Bronchial epithelial cell (primary cell): ENCODE measurements around the gene ASB16. TPM values are rescaled to one million over a fixed set of nuclear protein-coding genes. Genes with fewer than 3 reads are reported as not detected.

Experiments
- DNase-seq: peaks from one replicate; pipeline ENCODE4 v3.0.0-alpha.2; 2010; ENCODE audit warnings: low read depth
- FAIRE-seq: peaks from 2 replicates; lab custom pipeline; 2011; peaks lifted over from hg19 to GRCh38; lab: Jason Lieb, UNC
- H3K27me3 ChIP-seq: 2 replicates; pipeline ENCODE4 v1.5.1; 2011; ENCODE audit warnings: low read length; ENCODE audit not compliant: control insufficient read depth, insufficient read depth
- H3K36me3 ChIP-seq: 2 replicates; pipeline ENCODE4 v1.5.1; 2011; ENCODE audit warnings: low read length; ENCODE audit not compliant: control insufficient read depth, insufficient read depth
- H3K4me3 ChIP-seq: 2 replicates; pipeline ENCODE4 v1.5.1; 2011; ENCODE audit warnings: mild to moderate bottlenecking, low read depth, low read length, control low read depth
- total RNA-seq: library from RNA; depleted of rRNA; stranded (reverse); fragments of >200 nt; gene quantifications from 2 replicates; pipeline ENCODE4 v1.2.1, GENCODE V29; 2014
- TF ChIP-seq, protein P1 (sequence below): IDR thresholded peaks from 2 replicates; pipeline ENCODE4 v1.5.1; 2011; ENCODE audit warnings: mild to moderate bottlenecking, moderate library complexity, low read length, control low read depth, inconsistent platforms; ENCODE audit not compliant: insufficient read depth, severe bottlenecking

ASB16 gene
- total RNA-seq, 1 donor from 2014 or later = not detected

DNA sequence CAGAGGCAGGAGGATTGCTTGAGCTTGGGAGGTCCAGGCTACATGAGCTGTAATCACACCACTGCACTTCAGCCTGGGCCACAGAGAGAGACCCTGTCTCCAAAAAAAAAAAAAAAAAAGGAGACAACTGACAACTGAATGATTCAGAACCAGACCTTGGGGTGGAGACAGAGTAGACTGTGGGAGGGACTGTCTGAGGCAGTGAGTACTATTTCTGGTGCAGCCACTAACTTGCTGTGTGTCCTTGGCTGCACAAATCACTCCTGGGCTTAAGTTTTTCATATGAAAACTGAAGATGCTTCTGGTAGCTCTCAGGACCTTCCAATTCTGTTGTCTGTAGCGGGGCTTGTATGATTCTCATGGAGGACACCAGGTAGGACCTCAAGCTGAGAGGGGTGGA lies 5.8 kb downstream of the ASB16 start:
- H3K36me3 ChIP-seq = peaks cover 2% of the 10 kb centered on the region
- no peak for FAIRE-seq
- TF ChIP-seq, protein P1, sequence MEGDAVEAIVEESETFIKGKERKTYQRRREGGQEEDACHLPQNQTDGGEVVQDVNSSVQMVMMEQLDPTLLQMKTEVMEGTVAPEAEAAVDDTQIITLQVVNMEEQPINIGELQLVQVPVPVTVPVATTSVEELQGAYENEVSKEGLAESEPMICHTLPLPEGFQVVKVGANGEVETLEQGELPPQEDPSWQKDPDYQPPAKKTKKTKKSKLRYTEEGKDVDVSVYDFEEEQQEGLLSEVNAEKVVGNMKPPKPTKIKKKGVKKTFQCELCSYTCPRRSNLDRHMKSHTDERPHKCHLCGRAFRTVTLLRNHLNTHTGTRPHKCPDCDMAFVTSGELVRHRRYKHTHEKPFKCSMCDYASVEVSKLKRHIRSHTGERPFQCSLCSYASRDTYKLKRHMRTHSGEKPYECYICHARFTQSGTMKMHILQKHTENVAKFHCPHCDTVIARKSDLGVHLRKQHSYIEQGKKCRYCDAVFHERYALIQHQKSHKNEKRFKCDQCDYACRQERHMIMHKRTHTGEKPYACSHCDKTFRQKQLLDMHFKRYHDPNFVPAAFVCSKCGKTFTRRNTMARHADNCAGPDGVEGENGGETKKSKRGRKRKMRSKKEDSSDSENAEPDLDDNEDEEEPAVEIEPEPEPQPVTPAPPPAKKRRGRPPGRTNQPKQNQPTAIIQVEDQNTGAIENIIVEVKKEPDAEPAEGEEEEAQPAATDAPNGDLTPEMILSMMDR = no peak
- no peak for DNase-seq
- H3K27me3 ChIP-seq = no peaks in the 10 kb centered on the region
- no peak overlapping the region for H3K4me3 ChIP-seq

DNA sequence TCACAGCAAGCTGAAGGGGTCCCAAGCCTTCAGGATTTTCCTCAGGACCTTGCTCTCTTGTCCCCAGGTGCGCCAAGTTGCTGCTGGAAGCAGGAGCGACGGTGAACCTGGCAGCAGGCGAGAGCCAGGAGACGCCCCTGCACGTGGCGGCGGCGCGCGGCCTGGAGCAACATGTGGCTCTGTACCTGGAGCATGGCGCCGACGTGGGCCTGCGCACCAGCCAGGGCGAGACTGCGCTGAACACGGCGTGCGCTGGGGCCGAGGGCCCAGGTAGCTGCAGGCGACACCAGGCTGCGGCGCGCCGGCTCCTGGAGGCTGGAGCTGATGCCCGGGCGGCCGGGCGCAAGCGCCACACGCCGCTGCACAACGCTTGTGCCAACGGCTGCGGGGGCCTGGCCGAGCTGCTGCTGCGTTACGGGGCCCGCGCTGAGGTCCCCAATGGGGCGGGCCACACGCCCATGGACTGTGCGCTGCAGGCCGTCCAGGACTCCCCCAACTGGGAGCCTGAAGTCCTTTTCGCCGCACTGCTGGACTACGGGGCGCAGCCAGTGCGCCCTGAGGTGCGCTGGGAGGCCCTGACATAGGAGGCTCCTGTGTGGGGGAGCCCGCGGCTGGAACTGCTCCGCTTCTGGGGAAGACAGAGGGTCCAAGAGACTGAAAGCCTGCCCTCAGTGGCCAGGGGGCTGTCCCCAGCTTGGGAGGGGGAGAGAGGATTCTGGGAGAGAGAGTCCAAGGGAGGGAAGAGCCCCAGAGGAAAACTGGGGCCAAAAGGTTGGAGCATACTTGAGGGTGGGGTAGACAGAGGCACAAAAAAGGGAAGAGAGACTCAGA lies 6.4 kb downstream of the ASB16 start:
- Histone ChIP-seq H3K27me3 (no peaks in the 10 kb centered on the region), H3K4me3 (no peak overlapping the region), H3K36me3 (peaks cover 2% of the 10 kb centered on the region)
- TF ChIP-seq, protein P1 = no peak
- FAIRE-seq (no peak), DNase-seq (no peak)

DNA sequence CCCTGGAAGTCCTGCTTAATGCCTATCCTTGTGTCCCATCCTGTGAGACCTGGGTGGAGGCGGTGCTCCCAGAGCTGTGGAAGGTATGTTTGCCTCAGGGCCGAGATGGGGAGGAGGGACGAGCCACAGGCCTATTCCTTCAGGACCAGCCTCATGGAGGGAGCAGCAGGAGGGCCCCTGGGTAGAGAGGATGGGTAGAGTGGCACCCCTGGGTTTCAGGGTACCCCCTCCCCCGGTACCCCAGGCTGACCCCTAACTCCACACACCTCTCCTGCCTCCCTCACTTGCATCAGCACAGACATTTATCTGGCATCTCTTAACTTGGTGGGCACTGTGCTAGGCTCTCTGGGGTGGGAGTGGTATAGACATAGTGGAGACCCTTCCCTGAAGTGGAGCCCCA lies 7.1 kb downstream of the ASB16 start:
- DNase-seq (no peak), FAIRE-seq (no peak)
- TF ChIP-seq, protein P1 = no peak

DNA sequence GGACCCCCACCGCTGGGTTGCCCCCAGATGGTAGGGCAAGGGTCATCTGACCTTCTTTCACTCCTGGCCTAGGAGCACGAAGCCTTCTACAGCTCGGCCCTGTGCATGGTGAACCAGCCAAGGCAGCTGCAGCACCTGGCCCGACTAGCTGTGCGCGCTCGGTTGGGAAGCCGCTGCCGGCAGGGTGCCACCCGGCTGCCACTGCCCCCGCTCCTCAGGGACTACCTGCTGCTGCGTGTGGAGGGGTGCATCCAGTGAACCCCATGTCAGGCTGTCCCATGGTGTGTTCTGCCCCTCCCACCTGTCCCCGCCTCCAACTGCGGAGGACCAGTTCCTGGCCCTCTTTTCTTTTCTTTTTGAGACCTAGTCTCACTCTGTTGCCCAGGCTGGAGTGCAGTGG lies 7.6 kb downstream of the ASB16 start:
- H3K36me3 ChIP-seq = peaks cover 3% of the 10 kb centered on the region
- H3K27me3 ChIP-seq = no peaks in the 10 kb centered on the region
- no peak for FAIRE-seq

More for the DNA sequence above, 7.1 kb downstream of the ASB16 start:
- Histone ChIP-seq H3K4me3 (no peak overlapping the region), H3K27me3 (no peaks in the 10 kb centered on the region), H3K36me3 (peaks cover 3% of the 10 kb centered on the region)

DNA sequence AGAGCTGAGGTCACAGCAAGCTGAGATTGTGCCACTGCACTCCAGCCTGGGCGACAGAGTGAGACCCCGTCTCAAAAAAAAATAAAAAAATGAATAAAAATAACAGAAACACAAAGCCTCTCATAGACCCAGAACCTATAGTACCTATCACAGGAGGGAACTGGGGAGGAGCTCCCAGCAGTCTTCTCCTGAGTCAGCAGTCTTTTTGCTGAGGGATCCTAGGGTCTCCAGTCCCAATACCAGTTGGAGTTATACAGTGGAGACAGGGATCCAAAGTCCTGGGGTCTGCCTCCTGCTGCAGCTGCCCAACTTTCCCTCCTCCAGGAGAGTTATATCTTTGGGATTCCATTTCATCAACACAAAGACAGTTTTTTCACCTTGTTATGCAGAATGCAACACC lies 12.5 kb downstream of the ASB16 start:
- Histone ChIP-seq H3K4me3 (no peak overlapping the region), H3K36me3 (peaks cover 5% of the 10 kb centered on the region), H3K27me3 (no peaks in the 10 kb centered on the region)
- TF ChIP-seq, protein P1 = no peak
- DNase-seq (no peak), FAIRE-seq (no peak)

More for the DNA sequence above, 7.6 kb downstream of the ASB16 start:
- H3K4me3 ChIP-seq = no peak overlapping the region
- TF ChIP-seq, protein P1 = no peak
- no peak for DNase-seq
